ENCODE data around the gene ZC3H7A. TPM values are rescaled to one million over a fixed set of nuclear protein-coding genes. Genes with fewer than 3 reads are reported as not detected.

Gene ZC3H7A
- total RNA-seq, 1 experiment from 2014 or later = 65.0 TPM

DNA sequence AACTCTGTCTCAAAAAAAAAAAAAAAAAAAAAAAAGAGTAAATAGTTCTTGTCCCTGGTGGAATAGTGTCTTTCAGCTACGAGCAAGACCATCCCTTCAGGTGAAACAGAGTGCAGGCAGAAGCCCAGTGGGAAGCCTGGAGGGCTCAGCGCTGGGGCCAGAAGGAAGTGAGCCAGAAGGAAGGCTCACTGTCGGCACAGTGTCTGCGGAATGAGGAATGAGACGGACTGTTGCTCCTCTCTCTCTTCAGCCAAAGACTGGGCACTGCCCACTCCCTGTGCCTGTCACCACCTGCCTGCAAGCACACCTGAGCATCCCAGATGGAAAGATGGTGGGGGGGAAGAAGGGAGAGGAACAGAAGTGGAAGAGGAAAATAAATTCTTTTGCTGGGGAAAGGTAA, 46.8 kb upstream of the ZC3H7A start:
- TF ChIP-seq EZH2 (IDR thresholded peaks at IDR 0.05; ENCODE audit: borderline replicate concordance, low read depth, low read length, poor library complexity, severe bottlenecking) = no peak
- TF ChIP-seq, protein P1, sequence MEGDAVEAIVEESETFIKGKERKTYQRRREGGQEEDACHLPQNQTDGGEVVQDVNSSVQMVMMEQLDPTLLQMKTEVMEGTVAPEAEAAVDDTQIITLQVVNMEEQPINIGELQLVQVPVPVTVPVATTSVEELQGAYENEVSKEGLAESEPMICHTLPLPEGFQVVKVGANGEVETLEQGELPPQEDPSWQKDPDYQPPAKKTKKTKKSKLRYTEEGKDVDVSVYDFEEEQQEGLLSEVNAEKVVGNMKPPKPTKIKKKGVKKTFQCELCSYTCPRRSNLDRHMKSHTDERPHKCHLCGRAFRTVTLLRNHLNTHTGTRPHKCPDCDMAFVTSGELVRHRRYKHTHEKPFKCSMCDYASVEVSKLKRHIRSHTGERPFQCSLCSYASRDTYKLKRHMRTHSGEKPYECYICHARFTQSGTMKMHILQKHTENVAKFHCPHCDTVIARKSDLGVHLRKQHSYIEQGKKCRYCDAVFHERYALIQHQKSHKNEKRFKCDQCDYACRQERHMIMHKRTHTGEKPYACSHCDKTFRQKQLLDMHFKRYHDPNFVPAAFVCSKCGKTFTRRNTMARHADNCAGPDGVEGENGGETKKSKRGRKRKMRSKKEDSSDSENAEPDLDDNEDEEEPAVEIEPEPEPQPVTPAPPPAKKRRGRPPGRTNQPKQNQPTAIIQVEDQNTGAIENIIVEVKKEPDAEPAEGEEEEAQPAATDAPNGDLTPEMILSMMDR (conservative IDR thresholded peaks at IDR 0.05; ENCODE audit: low read depth, low read length) = no peak
- POLR2A ChIA-PET (ENCODE audit: low non-redundant PET) = no interaction called here
- no peak for DNase-seq (ENCODE audit: low spot score)
- Histone ChIP-seq H3K4me3 (ENCODE audit: low read depth, low read length, poor library complexity, severe bottlenecking) (no peak overlapping the region), H3K27me3 (replicated peaks; ENCODE audit: insufficient read depth, low read depth, low read length, poor library complexity) (no peaks in the 10 kb centered on the region), H3K9me3 (ENCODE audit: low read depth, low read length, poor library complexity, severe bottlenecking) (no peaks in the 10 kb centered on the region), H3K27ac (ENCODE audit: low read depth, low read length, poor library complexity, severe bottlenecking) (no peak overlapping the region), H3K4me1 (ENCODE audit: insufficient read depth, low read length, poor library complexity, severe bottlenecking) (peaks cover under 1% of the 10 kb centered on the region), H3K36me3 (ENCODE audit: insufficient read depth, low read length, poor library complexity, severe bottlenecking) (peaks cover 96% of the 10 kb centered on the region)
- BruUV-seq (replicated peaks) = no TSS peak
- CTCF ChIA-PET = no interaction called here
- intact Hi-C loops (cut with micrococcal nuclease; ENCODE audit: unreplicated experiment) = no loop called here

DNA sequence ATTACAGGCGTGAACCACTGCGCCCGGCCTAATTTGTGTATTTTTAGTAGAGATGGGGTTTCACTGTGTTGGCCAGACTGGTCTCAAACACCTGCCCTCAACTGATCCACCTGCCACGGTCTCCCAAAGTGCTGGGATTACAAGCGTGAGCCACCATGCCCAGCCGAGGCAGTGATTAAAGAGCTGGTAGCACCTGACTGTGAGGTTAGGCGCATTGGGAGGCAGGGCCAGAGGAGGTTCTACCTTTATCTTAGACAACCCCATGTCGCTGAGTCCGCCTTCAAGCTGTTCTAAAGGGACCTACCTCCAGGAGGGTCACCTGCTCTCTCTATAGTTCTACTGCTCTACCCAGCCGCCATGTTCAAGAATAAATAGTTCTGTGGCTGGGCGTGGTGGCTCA, 46.1 kb upstream of the ZC3H7A start:
- DNase-seq (ENCODE audit: low spot score) = no peak
- intact Hi-C loops (cut with micrococcal nuclease; ENCODE audit: unreplicated experiment) = no loop called here
- Histone ChIP-seq H3K36me3 (ENCODE audit: insufficient read depth, low read length, poor library complexity, severe bottlenecking) (peaks cover 96% of the 10 kb centered on the region), H3K27ac (ENCODE audit: low read depth, low read length, poor library complexity, severe bottlenecking) (no peak overlapping the region), H3K4me3 (ENCODE audit: low read depth, low read length, poor library complexity, severe bottlenecking) (no peak overlapping the region), H3K9me3 (ENCODE audit: low read depth, low read length, poor library complexity, severe bottlenecking) (no peaks in the 10 kb centered on the region), H3K4me1 (ENCODE audit: insufficient read depth, low read length, poor library complexity, severe bottlenecking) (no peaks in the 10 kb centered on the region), H3K27me3 (replicated peaks; ENCODE audit: insufficient read depth, low read depth, low read length, poor library complexity) (no peaks in the 10 kb centered on the region)
- CTCF ChIA-PET = no interaction called here
- TF ChIP-seq, protein P1 (conservative IDR thresholded peaks at IDR 0.05; ENCODE audit: low read depth, low read length) = no peak
- no peak for TF ChIP-seq EZH2 (IDR thresholded peaks at IDR 0.05; ENCODE audit: borderline replicate concordance, low read depth, low read length, poor library complexity, severe bottlenecking)
- BruUV-seq (replicated peaks) = no TSS peak
- POLR2A ChIA-PET (ENCODE audit: low non-redundant PET) = no interaction called here

DNA sequence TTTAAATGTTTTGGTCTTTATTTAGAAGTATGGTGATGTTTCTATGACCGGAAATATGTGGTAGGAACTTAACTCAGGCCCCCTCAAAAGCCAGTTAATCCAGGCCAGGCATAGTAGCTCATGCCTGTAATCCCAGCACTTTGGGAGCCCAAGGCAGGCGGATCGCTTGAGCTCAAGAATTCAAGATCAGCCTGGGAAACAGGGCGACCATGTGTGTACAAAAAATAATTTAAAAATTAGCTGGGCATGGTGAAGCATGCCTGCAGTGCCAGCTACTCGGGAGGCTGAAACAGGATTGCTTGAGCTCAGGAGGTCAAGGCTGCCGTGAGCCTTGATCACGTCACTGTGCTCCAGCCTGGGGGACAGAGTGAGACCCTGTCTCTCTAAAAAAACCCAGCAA, 44.0 kb upstream of the ZC3H7A start:
- Histone ChIP-seq H3K36me3 (ENCODE audit: insufficient read depth, low read length, poor library complexity, severe bottlenecking) (peaks cover 96% of the 10 kb centered on the region), H3K4me1 (ENCODE audit: insufficient read depth, low read length, poor library complexity, severe bottlenecking) (no peaks in the 10 kb centered on the region), H3K27ac (ENCODE audit: low read depth, low read length, poor library complexity, severe bottlenecking) (no peak overlapping the region), H3K4me3 (ENCODE audit: low read depth, low read length, poor library complexity, severe bottlenecking) (no peak overlapping the region), H3K27me3 (replicated peaks; ENCODE audit: insufficient read depth, low read depth, low read length, poor library complexity) (no peaks in the 10 kb centered on the region), H3K9me3 (ENCODE audit: low read depth, low read length, poor library complexity, severe bottlenecking) (no peaks in the 10 kb centered on the region)
- intact Hi-C loops (cut with micrococcal nuclease; ENCODE audit: unreplicated experiment) = no loop called here
- no peak for TF ChIP-seq EZH2 (IDR thresholded peaks at IDR 0.05; ENCODE audit: borderline replicate concordance, low read depth, low read length, poor library complexity, severe bottlenecking)
- TF ChIP-seq, protein P1 (conservative IDR thresholded peaks at IDR 0.05; ENCODE audit: low read depth, low read length) = no peak
- no peak for DNase-seq (ENCODE audit: low spot score)
- no TSS peak for BruUV-seq (replicated peaks)
- CTCF ChIA-PET = no interaction called here
- POLR2A ChIA-PET (ENCODE audit: low non-redundant PET) = no interaction called here
